NCI-H226 (cell line): Measurements from ENCODE around the gene PHC1.
"Not testable (repeated sequence)": the region's sequence is repeated elsewhere in the genome, so short reads cannot be mapped to it uniquely, and the experiment has no call there.

ENCODE experiments used
- DNase-seq: peaks from one replicate; pipeline ENCODE4 v3.0.0-alpha.2; 2015

The PHC1 gene

DNA sequence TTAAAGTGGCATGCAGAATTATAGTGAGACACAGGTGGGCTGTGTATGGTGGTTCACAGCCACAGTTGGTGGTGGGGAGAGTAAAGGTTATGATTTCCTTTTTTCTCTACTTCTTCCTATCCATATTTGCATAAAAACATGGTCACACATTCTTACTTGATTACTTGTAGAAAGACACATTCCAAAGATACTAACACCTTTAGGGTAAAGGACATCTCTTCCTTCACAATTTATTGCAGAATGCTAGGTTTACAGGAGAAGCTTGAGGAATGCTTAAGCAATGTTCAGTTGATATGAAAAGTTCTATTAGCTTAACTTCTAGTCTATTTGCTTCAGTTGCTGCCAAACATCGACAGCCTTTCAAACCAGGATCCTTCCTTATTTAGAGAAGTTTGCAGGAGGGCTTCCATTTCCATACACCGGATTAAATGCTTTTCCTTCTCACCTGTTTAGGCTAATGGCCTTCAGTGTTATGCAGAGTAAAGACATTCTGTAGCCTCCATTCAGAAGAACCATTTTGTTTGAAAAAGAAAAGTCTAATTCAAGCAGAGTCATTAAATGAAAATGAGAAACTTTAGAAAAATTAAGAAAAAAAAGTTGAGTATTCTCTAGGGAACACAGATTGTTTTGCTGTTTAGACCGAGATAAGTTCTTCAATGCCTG is 2.6 kb upstream of the PHC1 start:
- peak; percentile 4 for DNase-seq

DNA sequence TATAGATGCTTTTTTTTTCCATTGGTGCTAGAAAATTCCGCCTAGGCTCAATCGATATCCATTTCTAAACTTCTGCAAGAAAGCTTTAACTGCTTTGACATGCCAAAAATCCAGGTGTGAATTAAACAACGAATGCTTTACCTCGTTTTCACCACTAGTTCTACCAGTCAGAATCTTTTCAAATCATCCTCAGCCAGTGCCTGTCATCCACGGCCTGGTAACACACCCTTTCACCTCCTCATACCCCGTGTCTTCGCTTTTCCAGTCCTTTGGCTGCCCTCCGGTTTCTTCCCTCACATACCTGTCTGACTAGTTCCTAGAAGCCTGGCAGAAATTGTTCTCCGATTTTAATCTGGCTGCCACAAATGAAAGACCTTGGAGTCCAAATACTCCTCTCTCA is 1.4 kb upstream of the PHC1 start:
- no peak for DNase-seq

DNA sequence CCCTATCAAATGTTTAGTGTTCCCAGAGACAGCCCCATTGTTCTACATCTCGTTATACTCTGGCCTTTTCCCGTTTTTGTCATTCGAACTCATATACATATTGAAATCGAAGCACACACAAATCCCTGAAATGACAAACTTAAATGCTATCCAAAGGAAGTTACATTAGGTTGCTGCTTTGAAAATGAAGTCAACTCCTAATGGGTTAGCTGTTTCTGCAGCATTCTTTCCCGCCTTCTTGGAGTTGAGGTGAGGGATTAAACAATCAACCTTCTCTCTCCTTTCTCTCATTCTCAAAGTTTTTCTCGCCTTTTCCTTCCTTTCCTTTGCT is 642 bp upstream of the PHC1 start:
- DNase-seq = no peak

DNA sequence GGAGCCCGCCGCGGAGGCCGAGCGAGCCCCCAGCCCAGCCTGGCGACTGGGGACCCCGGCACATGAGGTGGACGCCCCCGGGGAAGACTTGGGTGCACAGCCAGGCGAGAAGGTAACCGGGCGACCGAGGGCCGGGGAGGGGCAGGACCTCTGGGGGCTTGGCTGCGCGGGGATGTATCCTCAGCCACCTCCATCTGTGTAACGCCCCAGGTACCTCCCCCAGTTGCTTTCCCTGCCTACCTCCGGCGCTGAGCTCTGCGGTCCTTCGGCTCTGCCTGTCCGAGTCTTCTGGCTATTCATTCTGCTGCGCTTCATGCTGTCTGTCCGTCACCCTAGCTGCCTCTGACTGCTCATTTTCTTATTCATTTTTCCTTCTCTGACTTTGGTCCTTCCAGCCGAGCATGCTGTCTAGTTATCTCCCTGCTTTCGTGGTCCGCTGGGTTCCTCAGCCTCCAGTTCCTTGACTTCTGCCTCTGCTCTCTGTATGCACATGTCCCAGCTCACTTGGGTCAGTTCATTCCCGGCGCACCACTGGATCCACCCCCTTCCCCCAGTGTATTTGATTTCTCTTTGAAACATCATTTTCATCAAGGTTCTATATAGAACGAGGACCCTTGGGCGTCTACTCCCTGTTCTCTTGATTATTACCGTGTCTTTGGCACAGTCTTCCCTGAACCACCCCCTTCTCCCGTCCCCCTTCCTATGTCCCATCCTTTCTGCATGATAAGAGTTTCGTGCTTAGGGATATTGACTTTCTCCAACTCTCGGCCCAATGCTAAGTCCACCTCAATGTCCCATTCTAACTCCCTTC is 612 bp downstream of the PHC1 start:
- peak; percentile 68 for DNase-seq

DNA sequence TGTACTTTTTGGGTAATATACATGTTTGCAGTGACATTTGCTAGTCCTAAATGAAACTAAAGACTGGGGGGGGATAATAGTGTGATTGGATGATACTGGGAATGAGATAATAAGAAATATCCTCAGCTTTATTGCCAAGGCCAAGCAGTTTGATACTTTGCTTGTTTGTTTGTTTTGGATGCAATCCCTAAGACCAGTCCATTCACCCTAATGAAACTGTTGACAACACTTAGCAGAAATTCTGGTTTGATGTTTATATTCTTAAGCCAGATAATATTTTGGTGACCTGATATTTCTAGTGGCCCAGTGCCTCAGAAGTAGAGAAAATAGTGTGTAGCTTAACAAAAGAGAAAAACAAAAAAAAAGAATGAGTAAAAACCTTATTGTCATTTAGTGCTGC is 1.8 kb downstream of the PHC1 start:
- no peak for DNase-seq

DNA sequence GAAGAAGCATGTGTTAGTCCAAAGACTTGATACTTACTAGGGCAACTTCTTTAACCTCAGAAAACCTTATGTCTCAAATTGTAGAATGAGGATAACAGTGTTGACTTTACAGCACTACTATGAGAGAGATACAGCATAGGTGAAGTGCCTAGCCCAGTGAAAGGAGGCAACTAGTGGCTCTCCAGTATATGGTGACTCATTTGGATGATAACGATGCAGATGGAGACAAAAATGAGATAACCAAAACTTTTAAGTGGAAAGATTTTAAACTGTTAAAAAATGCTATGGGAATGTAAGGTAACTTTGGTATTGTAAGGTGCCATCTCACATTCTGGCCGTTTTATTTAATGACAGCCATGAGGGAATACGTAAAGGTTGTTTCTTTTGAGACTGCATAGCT is 2.7 kb downstream of the PHC1 start:
- DNase-seq = no peak

DNA sequence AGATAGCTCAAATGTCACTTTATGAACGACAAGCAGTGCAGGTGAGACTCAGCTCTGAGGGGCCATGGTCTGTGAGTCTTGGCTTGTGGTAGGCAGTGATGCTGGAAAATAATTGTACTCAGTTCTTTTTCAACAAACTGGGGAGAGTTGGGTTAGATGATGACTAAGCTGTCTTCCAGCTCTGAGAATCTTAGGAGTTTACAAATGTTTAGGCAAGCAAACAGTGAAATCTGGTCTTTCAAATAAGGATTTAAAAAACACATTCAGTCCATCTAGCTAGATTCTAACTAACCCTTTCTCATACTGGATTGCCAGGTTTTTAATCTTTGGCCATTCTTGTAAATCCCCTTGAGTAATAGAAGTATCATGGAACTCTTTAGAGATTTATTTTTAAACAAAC is 3.4 kb downstream of the PHC1 start:
- no peak for DNase-seq

DNA sequence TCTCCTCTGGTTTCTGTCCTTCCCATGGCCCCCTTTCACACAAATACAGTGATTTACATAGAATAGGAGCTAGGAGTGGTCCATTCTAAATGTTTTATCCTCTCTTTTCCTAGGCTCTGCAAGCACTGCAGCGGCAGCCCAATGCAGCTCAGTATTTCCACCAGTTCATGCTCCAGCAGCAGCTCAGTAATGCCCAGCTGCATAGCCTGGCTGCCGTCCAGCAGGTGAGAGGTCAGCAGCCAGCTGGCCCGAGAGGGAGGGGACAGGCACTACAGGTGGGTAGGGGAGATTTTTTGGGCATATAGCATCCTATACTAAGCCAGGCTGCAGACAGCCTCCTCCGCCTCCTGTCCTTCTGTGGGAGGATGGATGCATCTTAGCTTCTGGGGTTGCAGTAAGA is 5.3 kb downstream of the PHC1 start:
- DNase-seq = not testable (repeated sequence)

DNA sequence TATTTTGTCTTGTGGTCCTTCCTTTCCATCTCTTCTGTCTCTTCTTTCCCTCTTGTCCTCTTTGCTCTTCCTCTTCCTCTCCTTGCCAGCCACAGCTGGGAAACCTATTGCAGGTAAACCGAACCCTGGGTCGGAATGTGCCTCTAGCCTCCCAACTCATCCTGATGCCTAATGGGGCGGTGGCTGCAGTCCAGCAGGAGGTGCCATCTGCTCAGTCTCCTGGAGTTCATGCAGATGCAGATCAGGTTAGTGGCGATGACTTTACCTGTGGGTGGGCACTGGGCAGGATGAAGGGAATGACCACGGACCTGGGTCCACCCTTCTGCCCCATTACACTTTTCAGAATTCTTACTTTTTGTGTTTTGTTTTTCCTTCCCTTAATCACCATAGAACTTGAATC is 8.2 kb downstream of the PHC1 start:
- no peak for DNase-seq

DNA sequence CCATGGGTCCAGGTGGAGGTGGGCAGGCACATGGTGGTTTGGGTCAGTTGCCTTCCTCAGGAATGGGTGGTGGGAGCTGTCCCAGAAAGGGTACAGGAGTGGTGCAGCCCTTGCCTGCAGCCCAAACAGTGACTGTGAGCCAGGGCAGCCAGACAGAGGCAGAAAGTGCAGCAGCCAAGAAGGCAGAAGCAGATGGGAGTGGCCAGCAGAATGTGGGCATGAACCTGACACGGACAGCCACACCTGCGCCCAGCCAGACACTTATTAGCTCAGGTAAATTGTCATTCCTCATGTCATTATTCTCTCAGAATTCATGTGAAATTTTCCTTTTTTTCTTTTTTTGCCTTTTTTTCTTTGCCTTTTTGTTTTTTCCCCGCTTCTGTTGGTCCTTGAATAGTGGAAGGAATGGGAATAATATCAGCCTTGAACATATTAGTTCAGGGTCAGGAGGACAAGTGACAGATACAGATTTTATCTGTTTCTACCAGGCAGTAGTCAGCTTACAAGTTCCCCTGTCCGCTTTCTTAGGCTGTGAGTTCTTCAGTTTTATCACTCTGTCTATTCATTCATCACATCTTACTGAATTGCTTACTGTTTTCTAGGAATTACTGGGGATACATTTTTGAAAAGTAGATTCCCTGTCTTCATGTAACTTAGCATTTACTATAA is 16.5 kb downstream of the PHC1 start:
- DNase-seq = not testable (repeated sequence)

DNA sequence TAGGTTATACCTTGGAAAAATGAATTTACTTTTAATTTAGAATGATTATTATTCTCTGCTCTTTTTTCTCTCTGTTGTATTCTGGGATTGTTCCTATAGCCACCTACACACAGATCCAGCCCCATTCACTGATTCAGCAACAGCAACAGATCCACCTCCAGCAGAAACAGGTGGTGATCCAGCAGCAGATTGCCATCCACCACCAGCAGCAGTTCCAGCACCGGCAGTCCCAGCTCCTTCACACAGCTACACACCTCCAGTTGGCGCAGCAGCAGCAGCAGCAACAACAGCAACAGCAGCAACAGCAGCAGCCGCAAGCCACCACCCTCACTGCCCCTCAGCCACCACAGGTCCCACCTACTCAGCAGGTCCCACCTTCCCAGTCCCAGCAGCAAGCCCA is 18.2 kb downstream of the PHC1 start:
- not testable (repeated sequence) for DNase-seq

DNA sequence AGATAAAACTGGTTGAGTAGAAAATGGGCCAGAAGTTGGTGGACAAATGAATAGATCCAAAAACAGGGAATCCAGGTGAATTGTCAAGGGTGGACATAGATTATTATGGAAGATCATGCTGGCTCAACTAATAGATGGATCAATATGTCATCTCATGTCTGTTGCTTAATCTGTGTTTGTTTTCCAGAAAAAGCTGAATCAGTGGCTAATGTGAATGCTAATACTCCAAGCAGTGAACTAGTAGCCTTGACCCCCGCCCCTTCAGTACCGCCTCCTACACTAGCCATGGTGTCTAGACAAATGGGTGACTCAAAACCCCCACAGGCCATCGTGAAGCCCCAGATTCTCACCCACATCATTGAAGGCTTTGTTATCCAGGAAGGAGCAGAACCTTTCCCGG is 19.8 kb downstream of the PHC1 start:
- DNase-seq = not testable (repeated sequence)

DNA sequence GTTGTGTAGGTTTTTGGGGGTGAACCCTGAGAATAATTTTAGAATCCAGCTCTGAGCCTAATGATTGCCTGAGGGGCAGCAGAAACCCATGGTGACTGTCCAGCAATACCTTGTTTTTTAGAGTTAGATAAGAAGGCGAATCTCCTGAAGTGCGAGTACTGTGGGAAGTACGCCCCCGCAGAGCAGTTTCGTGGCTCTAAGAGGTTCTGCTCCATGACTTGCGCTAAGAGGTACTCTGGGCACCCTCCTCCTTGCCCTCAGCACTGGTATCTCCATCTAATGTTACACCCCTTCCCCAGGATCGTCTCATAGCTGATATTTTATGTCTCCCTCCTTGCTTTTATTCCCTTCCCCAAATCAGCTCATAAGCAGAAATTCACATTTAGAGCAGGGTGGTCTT is 22.4 kb downstream of the PHC1 start:
- no peak for DNase-seq

DNA sequence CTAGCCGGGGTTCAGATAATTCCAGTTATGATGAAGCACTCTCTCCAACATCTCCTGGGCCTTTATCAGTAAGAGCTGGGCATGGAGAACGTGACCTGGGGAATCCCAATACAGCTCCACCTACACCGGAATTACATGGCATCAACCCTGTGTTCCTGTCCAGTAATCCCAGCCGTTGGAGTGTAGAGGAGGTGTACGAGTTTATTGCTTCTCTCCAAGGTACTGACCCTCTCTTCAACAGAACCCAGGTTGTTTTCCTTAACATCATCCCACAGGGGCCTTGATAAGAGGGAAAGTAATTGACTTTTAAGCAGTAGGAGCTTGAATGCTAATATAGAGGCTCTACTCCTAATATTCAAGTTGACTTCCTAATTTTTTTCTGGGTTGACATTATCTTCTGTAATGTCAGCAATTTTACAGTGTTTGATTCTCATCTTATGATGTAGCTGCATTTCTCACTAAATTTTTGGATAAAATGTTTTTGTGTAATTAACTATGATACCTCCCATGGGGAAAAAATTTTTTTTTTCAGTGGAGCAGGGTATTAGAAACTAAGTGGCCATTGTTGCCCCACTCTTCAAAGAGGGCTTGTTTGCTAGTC is 23.6 kb downstream of the PHC1 start:
- not testable (repeated sequence) for DNase-seq

DNA sequence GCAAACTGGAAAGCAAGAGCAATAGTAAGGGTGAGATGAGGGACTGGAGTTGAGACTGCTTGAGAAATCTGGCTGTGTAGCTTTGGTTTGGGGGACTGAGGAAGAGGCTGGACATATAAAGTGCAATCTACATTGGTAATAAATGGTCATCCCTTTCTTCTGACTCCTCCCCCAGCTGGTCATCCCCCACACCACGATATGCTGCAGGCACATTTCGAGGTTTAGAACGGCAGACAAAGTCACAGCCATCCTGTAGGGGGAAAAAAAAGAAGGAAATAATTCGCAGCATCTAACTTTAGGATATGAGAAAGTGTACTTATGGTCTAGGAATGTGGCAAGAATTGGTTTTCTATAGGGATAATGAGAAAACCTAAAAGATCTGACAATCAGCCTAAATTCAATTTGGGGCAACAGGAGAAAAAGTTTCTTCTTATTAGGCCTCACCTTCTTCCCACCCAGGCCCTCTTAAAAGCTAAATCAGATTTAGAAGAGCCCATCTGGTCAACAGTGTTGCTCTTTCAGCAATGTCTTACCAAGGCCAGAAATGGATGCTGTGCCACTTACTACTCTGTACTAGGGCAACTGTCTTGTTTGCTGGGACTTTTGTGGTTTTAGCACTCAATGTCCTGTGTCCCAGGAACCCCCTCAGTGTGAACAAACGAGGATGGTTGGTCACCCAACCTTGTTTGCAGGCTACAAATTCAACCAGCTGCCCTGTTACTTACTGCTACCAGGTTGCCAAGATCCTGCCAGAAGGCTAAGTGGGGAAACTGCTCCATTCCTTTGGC is 27.6 kb downstream of the PHC1 start:
- no peak for DNase-seq

DNA sequence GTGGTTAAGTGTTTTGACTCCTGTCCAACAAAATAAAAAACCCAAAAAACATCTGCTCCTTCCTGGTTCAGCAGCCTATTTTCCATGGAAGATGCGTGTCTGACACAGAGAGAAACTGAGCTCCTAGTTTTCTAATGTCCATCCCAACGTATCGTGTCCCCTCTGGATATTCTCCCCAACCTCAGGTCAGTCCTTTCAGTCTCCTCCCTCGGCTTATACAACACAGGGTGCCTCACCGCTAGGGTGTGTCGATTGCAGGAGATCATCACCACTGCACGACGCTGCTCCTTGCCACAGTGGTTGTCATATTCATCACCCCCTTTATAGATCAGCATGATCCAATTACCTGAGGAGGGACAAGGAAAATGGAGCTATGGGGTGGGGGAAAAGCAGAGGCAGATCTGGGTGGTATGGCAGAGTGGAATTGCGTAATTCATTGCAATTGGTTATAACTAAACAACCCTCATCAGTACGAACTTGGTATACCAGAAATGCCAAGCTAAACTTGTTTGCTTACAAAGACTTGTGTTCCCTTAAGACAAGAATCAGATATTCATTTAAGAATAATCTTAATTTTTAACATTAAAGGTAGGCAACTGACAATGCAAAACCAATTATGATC is 29.4 kb downstream of the PHC1 start:
- no peak for DNase-seq

DNA sequence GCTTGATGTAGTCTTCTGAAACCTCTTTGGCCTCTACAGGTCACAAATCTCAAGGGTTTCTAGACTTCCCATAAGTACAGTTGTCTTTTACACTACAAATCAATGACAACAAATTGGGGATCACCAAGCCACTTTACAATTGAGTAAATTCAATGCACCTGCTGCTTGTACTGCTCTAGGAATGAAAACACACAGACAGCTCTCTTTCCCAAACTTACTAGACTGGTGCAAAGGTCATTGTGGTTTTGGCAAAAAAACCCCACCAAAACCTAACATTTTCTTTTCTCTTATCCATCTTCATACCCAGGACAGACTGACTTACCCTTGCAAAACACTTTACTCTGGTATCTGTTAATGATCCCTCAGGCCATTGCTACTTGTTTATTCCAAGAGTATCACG is 32.4 kb downstream of the PHC1 start:
- DNase-seq = no peak

DNA sequence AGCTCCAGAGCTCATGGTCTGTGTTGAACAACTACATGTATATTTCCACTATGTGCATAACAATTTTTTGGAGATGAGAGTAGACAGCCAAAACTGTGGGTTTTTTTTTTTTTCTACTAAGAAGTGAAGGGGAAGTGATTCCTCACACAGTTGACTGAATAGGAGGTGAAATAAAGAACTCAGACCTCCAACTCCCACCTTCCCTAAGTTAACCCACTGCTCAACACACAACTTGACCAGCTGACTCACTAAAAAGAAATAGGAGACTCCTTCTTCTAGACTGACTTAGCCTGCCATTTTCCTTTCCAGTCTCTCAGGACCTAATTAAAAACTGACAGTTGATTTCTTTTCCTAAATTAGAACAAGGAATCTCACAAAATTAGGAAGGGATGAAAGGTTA is 33.4 kb downstream of the PHC1 start:
- no peak for DNase-seq

DNA sequence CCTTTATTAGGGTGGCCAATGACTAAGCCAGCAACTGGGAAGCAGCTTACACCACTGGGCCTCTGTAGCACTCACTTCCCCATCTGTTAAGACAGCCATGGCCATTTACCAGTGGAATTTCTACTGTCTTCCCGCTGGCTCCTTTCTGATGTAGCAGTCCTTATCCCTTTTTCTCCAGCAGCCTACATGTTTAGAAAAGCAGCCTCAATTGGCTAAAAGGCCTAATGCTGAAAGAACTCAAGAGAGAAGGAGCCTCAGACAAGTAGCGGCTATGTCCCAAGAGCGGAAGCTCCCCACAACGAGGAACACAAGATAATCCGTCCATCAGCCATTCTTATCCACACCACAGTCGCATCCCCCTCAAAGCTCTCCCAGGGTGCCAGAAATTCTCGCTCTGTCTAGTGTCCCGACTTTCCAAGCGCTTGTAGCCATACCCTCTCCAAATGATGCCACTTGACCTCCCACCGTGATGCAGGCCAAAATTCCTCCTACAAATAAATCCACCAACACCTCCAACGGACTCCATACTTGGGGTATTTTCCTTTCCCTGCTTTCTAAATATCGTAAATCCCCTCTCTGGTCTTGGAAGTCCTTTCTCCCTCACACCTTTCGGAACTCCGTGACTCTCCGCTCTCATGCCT is 34.5 kb downstream of the PHC1 start:
- peak; percentile 4 for DNase-seq

DNA sequence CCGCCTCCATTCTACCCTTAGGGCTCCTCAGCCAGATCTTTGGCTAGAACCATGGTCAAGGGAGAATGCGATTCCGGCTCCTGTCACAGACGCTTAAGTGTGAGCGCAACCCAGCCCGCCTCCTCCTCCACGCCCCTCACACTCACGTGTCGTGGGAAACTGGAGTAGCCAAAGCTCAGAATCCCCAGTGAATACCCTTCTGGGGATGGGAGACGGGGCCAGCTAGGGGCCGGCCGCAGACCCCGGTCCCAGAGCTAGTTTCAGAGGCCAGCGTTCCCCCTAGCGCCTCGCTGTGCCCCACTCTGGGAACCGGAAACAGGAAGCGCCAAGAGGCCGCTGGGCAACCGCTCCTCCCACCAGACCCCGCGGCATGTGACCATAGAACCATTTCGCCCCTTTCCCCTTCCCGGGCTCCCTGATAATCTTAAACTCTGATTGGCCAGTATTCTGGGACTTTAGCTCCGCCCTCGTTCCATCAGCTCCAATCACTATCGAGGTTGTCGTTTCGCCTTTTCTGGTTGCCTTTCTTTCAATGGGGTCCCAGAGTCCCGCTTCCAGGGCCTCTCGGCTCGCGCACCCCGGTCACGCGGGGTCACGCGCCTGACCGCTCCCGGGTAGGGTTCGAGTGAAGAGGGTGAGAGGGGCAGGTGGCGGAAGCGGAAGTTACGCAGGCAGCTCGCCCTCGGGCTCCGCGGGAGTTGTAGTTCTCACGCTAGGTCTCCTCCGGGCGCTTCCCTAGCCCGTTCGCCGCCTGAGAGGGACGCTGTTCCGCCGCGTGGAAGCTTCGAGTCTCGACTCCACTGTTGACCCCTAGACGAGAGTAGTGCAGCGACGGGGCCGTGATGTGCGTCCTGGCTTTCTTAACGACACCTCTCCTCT is 35.3 kb downstream of the PHC1 start, which contains the start of gene M6PR:
TSS of gene M6PR (minus strand) at position 304 of the 879 bp plus-strand sequence. CDS start 3,241 bp downstream, outside the sequence.
- DNase-seq = peak; percentile 96

DNA sequence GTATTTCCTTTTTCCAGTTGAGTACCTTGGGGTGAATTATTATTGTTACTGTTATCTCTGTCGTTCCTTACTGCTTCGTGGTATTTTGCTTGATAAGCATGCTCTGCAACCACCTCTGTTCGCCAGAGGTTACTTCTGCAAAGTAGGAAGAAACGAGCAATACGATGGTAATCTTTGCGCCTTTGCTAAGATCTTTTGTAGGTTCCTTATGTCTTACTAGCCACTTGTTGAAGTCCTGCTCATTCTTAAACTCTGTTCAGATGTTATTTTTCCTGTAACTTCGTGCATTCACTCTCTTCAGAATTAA is 35.9 kb downstream of the PHC1 start:
- no peak for DNase-seq
